GM12878 (cell line): ENCODE results near the gene AP2B1. TPM values are rescaled to one million over a fixed set of nuclear protein-coding genes. Genes with fewer than 3 reads are reported as not detected.

Experiments
- ATAC-seq: fragments of 200-7000 bp; cut with Tn5 transposase; 3 replicates; pipeline ENCODE4 v1.9.1; 2020; ENCODE audit warnings: mild to moderate bottlenecking, moderate library complexity
- BruUV-seq: library from RNA; stranded (reverse); fragments of 400-500 nt; replicated peaks from 2 replicates; lab custom pipeline; 2021; lab: Mats Ljungman, UMichigan
- CTCF ChIA-PET: fragments of 300-600 bp; sonication (Branson Sonifier 250); formaldehyde crosslinking; extraction: SDS; loops from one replicate; lab custom pipeline; 2021; ENCODE audit warnings: inconsistent platforms; lab: Yijun Ruan, JAX
- POLR2A ChIA-PET: fragments of 350-600 bp; formaldehyde crosslinking; extraction: SDS; loops from one replicate; lab custom pipeline; 2021; ENCODE audit warnings: inconsistent platforms; lab: Charles Lee
- RAD21 ChIA-PET: fragments of 300-600 bp; sonication (Branson Sonifier 250); formaldehyde crosslinking; loops from one replicate; lab custom pipeline; 2023; ENCODE audit warnings: antibody characterized with exemption; ENCODE audit not compliant: unreplicated experiment; lab: Charles Lee
- SMC1A ChIA-PET: fragments of 300-600 bp; sonication (Branson Sonifier 250); formaldehyde crosslinking; loops from one replicate; lab custom pipeline; 2023; ENCODE audit not compliant: unreplicated experiment, uncharacterized antibody; lab: Charles Lee
- DNase-seq: peaks from one replicate; pipeline ENCODE4 v3.0.0-alpha.2; 2011; ENCODE audit warnings: low read depth, low spot score
- FAIRE-seq: peaks from 3 replicates; lab custom pipeline; 2011; peaks lifted over from hg19 to GRCh38; lab: Jason Lieb, UNC
- H2AFZ ChIP-seq: 2 replicates; pipeline ENCODE4 v1.6.0; 2011; ENCODE audit warnings: low read depth, low read length, control low read depth; ENCODE audit not compliant: control insufficient read depth
- H3K27ac ChIP-seq: 2 replicates; pipeline ENCODE4 v1.5.1; 2011; ENCODE audit warnings: control low read depth; ENCODE audit not compliant: control insufficient read depth, insufficient read depth
- H3K27me3 ChIP-seq, 2 experiments: replicated peaks in 1 of 2; 2 replicates each; pipeline versions ENCODE4 v1.6.0 to v1.6.1; 2011; ENCODE audit warnings: low read length in 1 of 2; ENCODE audit not compliant: control insufficient read depth in 2 of 2, insufficient read depth in 2 of 2
- H3K36me3 ChIP-seq, 2 experiments: 2 replicates each; pipeline ENCODE4 v1.5.1; 2011; ENCODE audit warnings: low read length in 1 of 2; ENCODE audit not compliant: control insufficient read depth in 2 of 2, insufficient read depth in 2 of 2
- H3K4me1 ChIP-seq: 2 replicates; pipeline ENCODE4 v1.6.1; 2011; ENCODE audit warnings: mild to moderate bottlenecking, low read length, moderate library complexity, mixed read lengths; ENCODE audit not compliant: control insufficient read depth, insufficient read depth
- H3K4me2 ChIP-seq: 2 replicates; pipeline ENCODE4 v1.6.0; 2011; ENCODE audit warnings: control low read depth; ENCODE audit not compliant: control insufficient read depth, insufficient read depth
- H3K4me3 ChIP-seq: fragments of 200-600 bp; sonication (generic); 2 replicates; pipeline ENCODE4 v1.5.1; 2016
- H3K79me2 ChIP-seq: 2 replicates; pipeline ENCODE4 v1.6.0; 2011; ENCODE audit warnings: low read length; ENCODE audit not compliant: control insufficient read depth, insufficient read depth
- H3K9ac ChIP-seq: 2 replicates; pipeline ENCODE4 v1.8.0; 2011; ENCODE audit warnings: low read length, control low read depth, mixed read lengths; ENCODE audit not compliant: control insufficient read depth, insufficient read depth
- H3K9me3 ChIP-seq: replicated peaks from 3 replicates; pipeline ENCODE4 v1.5.1; 2011; ENCODE audit warnings: mild to moderate bottlenecking, low read length; ENCODE audit not compliant: control insufficient read depth, insufficient read depth
- H4K20me1 ChIP-seq: 2 replicates; pipeline ENCODE4 v1.6.0; 2011; ENCODE audit not compliant: control insufficient read depth, insufficient read depth
- BCL11A ChIP-seq: IDR thresholded peaks from 2 replicates; pipeline ENCODE4 v1.6.1; 2011; ENCODE audit warnings: low read depth, low read length
- CREB1 ChIP-seq: IDR thresholded peaks from 2 replicates; pipeline ENCODE4 v1.6.1; 2012; ENCODE audit warnings: low read depth, mild to moderate bottlenecking, inconsistent platforms
- KAT2A ChIP-seq: conservative IDR thresholded peaks from 2 replicates; pipeline ENCODE4 v1.6.1; 2011; ENCODE audit warnings: low read depth, low read length; ENCODE audit not compliant: control insufficient read depth
- MTA2 ChIP-seq: fragments of 450-650 bp; IDR thresholded peaks from 2 replicates; pipeline ENCODE4 v1.6.1; 2016; ENCODE audit warnings: low read depth, mild to moderate bottlenecking, moderate library complexity
- NBN ChIP-seq: fragments of 450-650 bp; IDR thresholded peaks from 2 replicates; pipeline ENCODE4 v1.6.1; 2016
- POLR2AphosphoS2 ChIP-seq: IDR thresholded peaks from 2 replicates; pipeline ENCODE4 v1.6.1; 2011; ENCODE audit warnings: low read depth, mild to moderate bottlenecking, low read length, improper control_type of control experiment, moderate library complexity
- RAD21 ChIP-seq: IDR thresholded peaks from 2 replicates; pipeline ENCODE4 v1.6.1; 2011; ENCODE audit warnings: mild to moderate bottlenecking, low read depth, low read length, moderate library complexity; ENCODE audit not compliant: insufficient read depth
- RBBP5 ChIP-seq: fragments of 200-600 bp; sonication (generic); conservative IDR thresholded peaks from 2 replicates; pipeline ENCODE4 v1.6.1; 2016
- RUNX3 ChIP-seq: IDR thresholded peaks from 2 replicates; pipeline ENCODE4 v1.6.1; 2012; ENCODE audit warnings: low read length, inconsistent platforms
- SREBF1 ChIP-seq: IDR thresholded peaks from 2 replicates; pipeline ENCODE4 v1.6.1; 2012; ENCODE audit warnings: mild to moderate bottlenecking, low read length
- TARDBP ChIP-seq: IDR thresholded peaks from 2 replicates; pipeline ENCODE4 v1.6.1; 2016; ENCODE audit warnings: borderline replicate concordance
- TCF12 ChIP-seq: IDR thresholded peaks from 2 replicates; pipeline ENCODE4 v1.6.1; 2011; ENCODE audit warnings: low read depth, mild to moderate bottlenecking, low read length
- TCF7 ChIP-seq: IDR thresholded peaks from 2 replicates; pipeline ENCODE4 v1.6.1; 2014; ENCODE audit warnings: antibody characterized with exemption, borderline replicate concordance
- ZNF207 ChIP-seq: fragments of 450-650 bp; IDR thresholded peaks from 2 replicates; pipeline ENCODE4 v1.6.1; 2014; ENCODE audit warnings: antibody characterized with exemption, mild to moderate bottlenecking, borderline replicate concordance
- ZNF274 ChIP-seq: IDR thresholded peaks from one replicate; pipeline ENCODE4 v1.8.0; 2011; ENCODE audit not compliant: insufficient read length, insufficient read depth
- WGBS: methylation state at CpG from one replicate; pipeline ENCODE4 v1.1.6; 2016; ENCODE audit warnings: low lambda C conversion rate; ENCODE audit not compliant: insufficient replicate concordance, insufficient coverage; ENCODE audit errors: missing lambda C conversion rate; 5-methylcytosine and 5-hydroxymethylcytosine counted together
- in situ Hi-C: fragments of 300-500 bp; cut with MboI; formaldehyde crosslinking; loops from 9 replicates; pipeline ENCODE4 v1.14.3; 2018; ENCODE audit warnings: mixed read lengths
- intact Hi-C: fragments of 100-400 bp; cut with micrococcal nuclease; formaldehyde crosslinking; loops from one replicate; pipeline ENCODE4 v1.14.2; 2022; ENCODE audit not compliant: unreplicated experiment
- polyA plus RNA-seq, 11 experiments: library from polyadenylated mRNA; depleted of rRNA in 4 of 11; unstranded in 6 of 11; stranded (reverse) in 5 of 11; fragments of >200 nt; fragmentation: Nextera tagmentation in 4 of 11; fragmentation: Illumina TruSeq in 1 of 11; extraction: Ambion mirVana in 4 of 11; extraction: Trizol in 1 of 11; gene quantifications; 1 replicate in 1 of 11; 2 replicates in 10 of 11; pipeline versions ENCODE4 v1.2.1 to v1.2.3, GENCODE V29; 2011 to 2016; ENCODE audit warnings: inconsistent platforms in 2 of 11, missing spikeins in 2 of 11, low read depth in 1 of 11
- total RNA-seq, 4 experiments: library from RNA; depleted of rRNA in 3 of 4; stranded (reverse); fragments of >200 nt in 3 of 4; fragmentation: Illumina TruSeq in 1 of 4; extraction: Trizol in 1 of 4; gene quantifications; 2 replicates each; pipeline versions ENCODE4 v1.2.1 to v1.2.3, GENCODE V29; 2013 to 2021
- TF ChIP-seq, protein P1 (sequence below): fragments of 450-650 bp; formaldehyde crosslinking; IDR thresholded peaks from 2 replicates; pipeline ENCODE4 v1.4.0; 2022; ENCODE audit warnings: mild to moderate bottlenecking, moderate library complexity
- TF ChIP-seq, protein P2 (sequence below): IDR thresholded peaks from 2 replicates; pipeline ENCODE4 v1.6.1; 2011; ENCODE audit warnings: low read depth, mild to moderate bottlenecking, low read length, moderate library complexity, borderline replicate concordance; ENCODE audit errors: extremely low read depth

The AP2B1 gene
- total and polyA plus RNA-seq, 10 of the 15 experiments (the other 5 are each of a cell fraction or from before 2014, with no cell fraction given): 18.6 to 112 (median 53.9) TPM

DNA sequence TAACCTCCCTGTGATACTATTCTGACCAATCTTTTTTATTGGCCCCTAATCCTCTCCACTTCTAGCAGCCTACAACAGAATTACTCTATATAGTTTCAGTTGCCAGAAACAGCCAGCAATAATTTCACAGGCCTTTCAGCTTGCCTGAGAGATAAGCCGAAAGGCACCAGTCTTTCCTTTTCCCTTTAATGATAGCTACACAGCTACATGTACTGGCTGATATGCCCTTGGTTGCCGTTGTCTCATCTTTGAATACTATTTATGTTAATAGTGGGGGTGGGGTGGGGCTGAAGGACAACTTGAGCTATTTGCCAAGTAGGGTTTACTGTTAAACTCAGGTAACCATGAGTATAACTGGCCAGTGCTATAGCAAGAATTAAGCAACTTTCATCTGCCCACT, 108.5 kb downstream of the AP2B1 start:
- Histone ChIP-seq H3K9ac (no peak overlapping the region), H3K36me3 (peaks cover 4 to 7% of the 10 kb centered on the region in 2 experiments), H3K4me3 (no peak overlapping the region), H3K79me2 (no peaks in the 10 kb centered on the region), H4K20me1 (no peaks in the 10 kb centered on the region), H2AFZ (no peak overlapping the region), H3K27ac (no peak overlapping the region), H3K4me1 (no peaks in the 10 kb centered on the region), H3K4me2 (no peak overlapping the region), H3K9me3 (no peaks in the 10 kb centered on the region), H3K27me3 (no peaks in the 10 kb centered on the region)
- no TSS peak for BruUV-seq
- ChIA-PET POLR2A (interaction anchor here (1.0 kb wide), 1 partner anchor 9 kb away, joined by 4 read pairs; no protein-coding TSS in a partner anchor), CTCF (interaction anchor here (0.5 to 1.1 kb wide), 2 partner anchors 69 to 147 kb away, joined by 3 read pairs; no protein-coding TSS in a partner anchor), RAD21 (no interaction called here), SMC1A (no interaction called here)
- TF ChIP-seq RAD21 (no peak), RUNX3 (no peak), TARDBP (no peak), RBBP5 (no peak), MTA2 (no peak), ZNF207 (no peak), TCF12 (no peak), SREBF1 (no peak), ZNF274 (no peak), TCF7 (no peak), CREB1 (no peak), BCL11A (no peak), KAT2A (no peak), NBN (no peak), POLR2AphosphoS2 (no peak)
- TF ChIP-seq, protein P1, sequence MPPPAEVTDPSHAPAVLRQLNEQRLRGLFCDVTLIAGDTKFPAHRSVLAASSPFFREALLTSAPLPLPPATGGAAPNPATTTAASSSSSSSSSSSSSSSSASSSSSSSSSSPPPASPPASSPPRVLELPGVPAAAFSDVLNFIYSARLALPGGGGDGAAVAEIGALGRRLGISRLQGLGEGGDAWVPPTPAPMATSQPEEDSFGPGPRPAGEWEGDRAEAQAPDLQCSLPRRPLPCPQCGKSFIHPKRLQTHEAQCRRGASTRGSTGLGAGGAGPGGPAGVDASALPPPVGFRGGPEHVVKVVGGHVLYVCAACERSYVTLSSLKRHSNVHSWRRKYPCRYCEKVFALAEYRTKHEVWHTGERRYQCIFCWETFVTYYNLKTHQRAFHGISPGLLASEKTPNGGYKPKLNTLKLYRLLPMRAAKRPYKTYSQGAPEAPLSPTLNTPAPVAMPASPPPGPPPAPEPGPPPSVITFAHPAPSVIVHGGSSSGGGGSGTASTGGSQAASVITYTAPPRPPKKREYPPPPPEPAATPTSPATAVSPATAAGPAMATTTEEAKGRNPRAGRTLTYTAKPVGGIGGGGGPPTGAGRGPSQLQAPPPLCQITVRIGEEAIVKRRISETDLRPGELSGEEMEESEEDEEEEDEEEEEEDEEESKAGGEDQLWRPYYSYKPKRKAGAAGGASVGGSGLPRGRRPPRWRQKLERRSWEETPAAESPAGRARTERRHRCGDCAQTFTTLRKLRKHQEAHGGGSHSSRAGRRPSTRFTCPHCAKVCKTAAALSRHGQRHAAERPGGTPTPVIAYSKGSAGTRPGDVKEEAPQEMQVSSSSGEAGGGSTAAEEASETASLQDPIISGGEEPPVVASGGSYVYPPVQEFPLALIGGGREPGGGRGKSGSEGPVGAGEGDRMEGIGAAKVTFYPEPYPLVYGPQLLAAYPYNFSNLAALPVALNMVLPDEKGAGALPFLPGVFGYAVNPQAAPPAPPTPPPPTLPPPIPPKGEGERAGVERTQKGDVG (CRISPR knock-in tag): no peak
- TF ChIP-seq, protein P2, sequence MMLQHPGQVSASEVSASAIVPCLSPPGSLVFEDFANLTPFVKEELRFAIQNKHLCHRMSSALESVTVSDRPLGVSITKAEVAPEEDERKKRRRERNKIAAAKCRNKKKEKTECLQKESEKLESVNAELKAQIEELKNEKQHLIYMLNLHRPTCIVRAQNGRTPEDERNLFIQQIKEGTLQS: no peak
- intact Hi-C loops (no loop called here), in situ Hi-C loops (no loop called here)
- 76% methylated on average over 2 of the region's 2 CpGs for WGBS
- ATAC-seq (no peak), FAIRE-seq (no peak), DNase-seq (no peak)
